ENCODE measurements around the gene TBC1D13. TPM values are rescaled to one million over a fixed set of nuclear protein-coding genes. Genes with fewer than 3 reads are reported as not detected.
A peak's percentile ranks its signal among the peaks of the same experiment; 100 is the strongest.
"Not testable (repeated sequence)": the region's sequence is repeated elsewhere in the genome, so short reads cannot be mapped to it uniquely, and the experiment has no call there.

TBC1D13 gene
- total RNA-seq, 1 experiment from 2014 or later = 21.6 TPM

GRCh38 chr9:128773049-128773448, 14.0 kb upstream of the TBC1D13 start:
- ATAC-seq (no peak), DNase-seq (ENCODE audit: low spot score) (no peak)
- Mint-ChIP-seq H3K9me3 (no peaks in the 10 kb centered on the region), H3K4me3 (peak overlapping the region; percentile 85), H3K27ac (peak overlapping the region; percentile 23; the same call in 1 of the 2 replicates), H3K36me3 (no peaks in the 10 kb centered on the region), H3K27me3 (ENCODE audit: low read depth) (peaks cover 2% of the 10 kb centered on the region; the same call in 1 of the 2 replicates), H3K4me1 (peaks cover 9% of the 10 kb centered on the region)
- CTCF ChIA-PET = interaction anchor here (1.1 to 3.4 kb wide), 3 partner anchors 8 to 40 kb away, joined by 3 to 20 read pairs (median 3); no protein-coding TSS in a partner anchor
- TF ChIP-seq MLX (CRISPR knock-in tag; IDR thresholded peaks at IDR 0.05) (no peak), OVOL2 (CRISPR knock-in tag; IDR thresholded peaks at IDR 0.05; ENCODE audit: borderline replicate concordance) (no peak)
- POLR2A ChIA-PET = interaction anchor here (0.6 kb wide), 1 partner anchor 12 kb away, joined by 3 read pairs; no protein-coding TSS in a partner anchor

GRCh38 chr9:128774804-128775203, 12.2 kb upstream of the TBC1D13 start:
- TF ChIP-seq MAX (CRISPR knock-in tag; IDR thresholded peaks at IDR 0.05) = no peak
- TF ChIP-seq FOXK1 (CRISPR knock-in tag; IDR thresholded peaks at IDR 0.05) = no peak
- no peak for TF ChIP-seq E2F1 (CRISPR knock-in tag; IDR thresholded peaks at IDR 0.05)
- TF ChIP-seq ZNF512 (CRISPR knock-in tag; IDR thresholded peaks at IDR 0.05; ENCODE audit: borderline replicate concordance) = 0 out of 2 replicates have a peak, but pooled peaks have one; percentile 30
- no peak for TF ChIP-seq MYBL2 (CRISPR knock-in tag; IDR thresholded peaks at IDR 0.05)
- Mint-ChIP-seq H3K27me3 (ENCODE audit: low read depth) (peaks cover 11% of the 10 kb centered on the region), H3K9me3 (peaks cover 6% of the 10 kb centered on the region; the same call in 1 of the 2 replicates), H3K27ac (no peak overlapping the region), H3K4me3 (no peak overlapping the region), H3K4me1 (peaks cover 9% of the 10 kb centered on the region), H3K36me3 (no peaks in the 10 kb centered on the region)
- POLR2A ChIA-PET = no interaction called here
- no peak for DNase-seq (ENCODE audit: low spot score)
- ATAC-seq = no peak
- CTCF ChIA-PET = no interaction called here

- H3K4me3 Mint-ChIP-seq; DNase-seq (ENCODE audit: low spot score); POLR2A ChIA-PET; H3K36me3 Mint-ChIP-seq; CTCF ChIA-PET; H3K27ac Mint-ChIP-seq; ATAC-seq; H3K4me1 Mint-ChIP-seq: not testable (repeated sequence)
- peaks cover 17% of the 10 kb centered on the region for H3K9me3 Mint-ChIP-seq
- peaks cover 22% of the 10 kb centered on the region for H3K27me3 Mint-ChIP-seq (ENCODE audit: low read depth)
Measured at GRCh38 chr9:128780093-128780492, 7.0 kb upstream of the TBC1D13 start.

- no peak overlapping the region for H3K27ac Mint-ChIP-seq
- no peaks in the 10 kb centered on the region for H3K4me1 Mint-ChIP-seq
- peaks cover 2% of the 10 kb centered on the region for H3K36me3 Mint-ChIP-seq
- H3K9me3 Mint-ChIP-seq = peaks cover 17% of the 10 kb centered on the region
- ChIA-PET POLR2A (no interaction called here), CTCF (no interaction called here)
- ATAC-seq (no peak), DNase-seq (ENCODE audit: low spot score) (no peak)
- no peak overlapping the region for H3K4me3 Mint-ChIP-seq
- H3K27me3 Mint-ChIP-seq (ENCODE audit: low read depth) = peaks cover 22% of the 10 kb centered on the region
- TF ChIP-seq ZBTB21 (CRISPR knock-in tag; IDR thresholded peaks at IDR 0.05; ENCODE audit: borderline replicate concordance) = no peak
- TF ChIP-seq NFYB (CRISPR knock-in tag; conservative IDR thresholded peaks at IDR 0.05; ENCODE audit: low read depth) = no peak
- no peak for TF ChIP-seq HMGA2 (CRISPR knock-in tag; IDR thresholded peaks at IDR 0.05)
- TF ChIP-seq SOX15 (CRISPR knock-in tag; IDR thresholded peaks at IDR 0.05) = no peak
- TF ChIP-seq FOXP4 (CRISPR knock-in tag; IDR thresholded peaks at IDR 0.05) = no peak
- no peak for TF ChIP-seq KAT7 (CRISPR knock-in tag; IDR thresholded peaks at IDR 0.05; ENCODE audit: borderline replicate concordance)
- no peak for TF ChIP-seq ARID4B (CRISPR knock-in tag; IDR thresholded peaks at IDR 0.05; ENCODE audit: borderline replicate concordance)
Measured at GRCh38 chr9:128781187-128782070, 5.6 kb upstream of the TBC1D13 start.

Data from WTC11 (cell line).